Measurements from ENCODE around the gene SRGAP3.
A peak's percentile ranks its signal among the peaks of the same experiment; 100 is the strongest.

Gene SRGAP3

GRCh38 chr3:9251055-9251786 is 1.8 kb upstream of the SRGAP3 start:
- DNase-seq: no peak

- DNase-seq: peak; percentile 20
These were observed 790 bp upstream of the SRGAP3 start for GRCh38 chr3:9250236-9250635.

GRCh38 chr3:9248522-9249271 is 749 bp downstream of the SRGAP3 start:
- peak; percentile 18 for DNase-seq

GRCh38 chr3:9247941-9248521 is 1.4 kb downstream of the SRGAP3 start:
- DNase-seq: no peak

- no peak for DNase-seq
These were observed 2.0 kb downstream of the SRGAP3 start for GRCh38 chr3:9247361-9247940.

DNA sequence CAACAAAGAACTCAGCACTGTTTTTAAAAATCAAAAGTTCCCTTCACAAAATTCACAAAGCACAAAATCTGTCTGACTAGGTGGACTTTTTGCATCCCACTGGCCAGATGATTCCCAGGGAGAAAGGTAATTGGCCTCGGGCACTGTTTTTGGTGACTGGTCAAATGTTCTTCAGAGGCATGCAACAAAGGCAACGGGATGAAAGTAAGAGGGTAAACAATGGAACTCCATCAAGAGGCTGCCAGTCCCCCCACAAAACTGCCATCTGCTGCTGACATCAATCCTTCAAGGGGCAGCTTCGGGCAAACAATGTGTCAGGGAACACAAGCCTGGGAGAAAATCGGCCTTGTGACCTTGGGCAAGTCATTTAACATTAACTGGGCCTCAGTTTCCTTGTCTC is 3.3 kb downstream of the SRGAP3 start:
- no peak for DNase-seq

- DNase-seq: no peak
These were observed 4.8 kb downstream of the SRGAP3 start for GRCh38 chr3:9244495-9245183.

GRCh38 chr3:9241956-9242355 is 7.5 kb downstream of the SRGAP3 start:
- no peak for DNase-seq

- DNase-seq: no peak
These were observed 9.8 kb downstream of the SRGAP3 start for GRCh38 chr3:9239680-9240079.

- no peak for DNase-seq
These were observed 10.6 kb downstream of the SRGAP3 start for GRCh38 chr3:9238721-9239295.

- no peak for DNase-seq
These were observed 11.2 kb downstream of the SRGAP3 start for GRCh38 chr3:9238276-9238675.

DNA sequence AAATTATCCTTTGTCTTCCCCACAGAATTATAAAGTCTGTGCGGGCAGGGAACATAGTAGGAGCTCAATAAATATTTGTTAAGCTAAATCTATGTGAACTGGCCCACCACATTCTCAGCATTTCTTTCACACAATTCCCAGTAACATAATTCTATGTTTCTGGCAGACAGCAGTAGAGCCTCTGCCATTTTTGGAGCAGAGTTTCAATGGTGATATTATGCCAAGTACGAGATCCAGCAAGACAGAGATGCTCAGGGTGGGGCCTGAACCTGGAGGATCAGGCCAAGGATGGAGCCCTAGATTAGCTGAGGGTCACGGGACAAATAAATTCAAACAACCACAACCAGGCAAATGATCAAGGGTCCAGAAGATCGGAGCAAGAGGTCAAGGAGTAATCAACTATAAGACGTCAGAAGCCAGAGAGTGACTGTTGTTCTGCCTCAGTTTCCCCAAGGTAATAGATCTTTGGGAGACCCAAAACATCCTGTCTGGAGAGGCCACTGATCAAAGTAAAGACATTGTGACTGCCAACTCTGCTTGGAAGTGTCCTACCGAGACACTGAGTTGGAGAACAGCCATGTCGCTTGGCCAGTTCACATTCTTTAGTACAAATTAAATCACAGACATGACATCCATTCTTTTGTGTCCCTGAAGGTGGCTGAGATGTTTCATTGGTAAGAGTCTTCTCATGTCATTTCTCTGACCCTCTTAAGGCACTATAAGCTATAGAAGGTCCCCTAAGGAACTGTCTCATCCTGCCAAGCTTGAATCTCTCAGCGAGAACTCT is 15.4 kb downstream of the SRGAP3 start:
- DNase-seq: no peak

DNA sequence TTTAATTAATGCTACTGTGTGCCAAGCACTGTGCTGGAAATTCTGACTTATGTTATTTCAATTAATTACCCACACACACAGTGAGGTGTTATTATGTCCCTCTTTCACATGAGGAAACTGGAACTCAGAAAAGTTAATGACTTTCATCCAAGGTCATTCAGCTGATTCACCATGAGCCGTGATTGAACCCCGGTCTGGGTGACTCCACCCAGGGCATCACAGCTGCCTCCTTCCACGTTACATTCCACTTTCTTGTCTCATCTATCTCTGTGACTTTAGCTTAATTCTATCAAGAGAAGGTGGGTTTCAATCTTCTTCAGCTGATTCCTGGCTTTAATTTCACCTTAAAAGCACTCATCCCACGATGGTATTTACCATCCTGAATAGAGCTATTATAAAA is 16.3 kb downstream of the SRGAP3 start:
- no peak for DNase-seq

- DNase-seq: no peak
These were observed 17.5 kb downstream of the SRGAP3 start for GRCh38 chr3:9231937-9232336.

- DNase-seq: no peak
These were observed 18.0 kb downstream of the SRGAP3 start for GRCh38 chr3:9231471-9231870.

DNA sequence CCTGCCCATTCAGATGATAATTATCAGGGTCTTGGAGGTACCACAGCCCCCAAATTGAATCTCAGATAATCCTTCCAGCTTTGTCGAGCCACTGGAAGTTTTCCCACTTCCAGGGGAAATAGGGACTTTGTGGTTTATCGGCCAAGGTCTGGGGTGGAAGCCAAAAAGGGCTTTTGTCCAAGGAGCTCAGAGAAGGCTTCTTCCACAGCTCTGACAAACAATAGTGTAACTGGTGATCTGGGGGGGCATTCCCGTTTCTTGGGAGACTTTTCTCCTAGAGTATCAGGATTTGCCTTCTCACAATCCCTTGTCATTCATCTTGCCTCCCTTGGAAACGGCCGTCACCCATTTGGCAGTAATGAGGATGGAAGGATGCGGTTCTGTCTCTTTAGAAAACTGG is 18.4 kb downstream of the SRGAP3 start:
- DNase-seq: no peak

GRCh38 chr3:9230596-9230995 is 18.9 kb downstream of the SRGAP3 start:
- DNase-seq: no peak

DNA sequence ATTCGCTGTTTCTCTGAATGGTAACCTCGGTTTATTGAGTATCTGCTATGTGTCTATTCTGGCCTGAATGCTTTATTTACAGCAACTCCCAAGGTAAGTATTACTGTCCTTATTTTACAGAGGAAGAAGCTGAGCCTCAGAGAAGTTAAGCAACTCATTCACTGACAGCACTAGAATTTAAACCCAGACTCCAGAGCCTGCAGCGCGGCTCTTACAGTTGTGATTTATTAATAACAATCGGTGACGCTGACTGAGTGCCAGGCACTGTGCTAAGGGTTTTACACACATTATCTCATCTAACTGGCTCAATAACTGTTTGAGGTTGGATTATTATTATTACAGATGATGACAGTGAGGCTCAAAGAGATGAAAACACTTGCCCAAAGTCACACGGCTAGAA is 19.6 kb downstream of the SRGAP3 start:
- DNase-seq: no peak

DNA sequence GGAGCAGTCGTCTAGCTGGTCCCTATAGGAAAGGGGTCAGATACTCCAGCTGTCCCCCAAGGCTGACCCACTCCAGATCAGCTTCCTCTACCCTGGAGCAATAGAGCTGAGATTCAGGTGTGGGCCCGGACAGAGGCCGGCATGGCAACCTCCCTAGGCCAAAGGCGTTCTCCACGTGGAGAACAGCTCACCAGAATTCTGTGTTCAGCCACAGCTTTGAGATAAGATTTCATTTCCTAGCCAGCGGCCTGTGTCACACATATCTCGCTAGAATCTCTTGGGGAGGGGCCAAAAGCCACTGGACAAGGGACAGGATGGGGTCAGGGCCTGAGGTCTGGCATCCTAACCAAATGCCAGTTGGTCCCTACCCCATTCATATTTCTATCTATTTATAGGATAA is 20.1 kb downstream of the SRGAP3 start:
- DNase-seq: peak; percentile 48

DNA sequence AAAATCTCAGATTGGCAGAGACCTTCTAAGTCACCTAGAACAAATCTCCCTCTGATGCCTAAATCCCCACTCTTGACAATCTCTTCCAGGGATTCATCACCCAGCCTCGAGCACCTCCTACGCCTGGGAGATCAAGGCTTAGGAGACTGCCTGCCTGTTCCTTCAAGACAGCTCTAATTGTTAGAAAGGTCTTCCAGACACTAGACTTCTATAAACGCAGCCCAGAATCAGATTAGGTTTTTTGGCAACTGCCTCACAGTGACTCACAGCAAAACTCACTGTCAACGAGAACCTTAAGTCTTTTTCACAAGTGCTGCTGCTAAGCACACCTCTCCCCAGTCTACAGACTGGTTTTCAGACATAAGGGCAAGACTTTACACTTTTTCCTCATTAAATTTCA is 23.1 kb downstream of the SRGAP3 start:
- peak; percentile 27 for DNase-seq

GRCh38 chr3:9225268-9225667 is 24.2 kb downstream of the SRGAP3 start:
- no peak for DNase-seq

- peak; percentile 34 for DNase-seq
These were observed 25.0 kb downstream of the SRGAP3 start for GRCh38 chr3:9224490-9224889.
